Panc1 (cell line): ENCODE results near the gene NCR3LG1. TPM values are rescaled to one million over a fixed set of nuclear protein-coding genes. Genes with fewer than 3 reads are reported as not detected.

Experiments
- ATAC-seq: fragments of 200-7000 bp; cut with Tn5 transposase; 2 replicates; pipeline ENCODE4 v1.9.1; 2020; ENCODE audit warnings: mild to moderate bottlenecking, moderate library complexity
- BruUV-seq: library from RNA; stranded (reverse); fragments of 400-500 nt; replicated peaks from 2 replicates; lab custom pipeline; 2021; lab: Mats Ljungman, UMichigan
- CTCF ChIA-PET: fragments of 300-600 bp; sonication (Branson Sonifier 250); formaldehyde crosslinking; loops from one replicate; lab custom pipeline; 2022; ENCODE audit warnings: antibody characterized with exemption; lab: Charles Lee
- POLR2A ChIA-PET: fragments of 300-600 bp; sonication (Branson Sonifier 250); formaldehyde crosslinking; loops from one replicate; lab custom pipeline; 2022; ENCODE audit warnings: antibody characterized with exemption; lab: Charles Lee
- DNase-seq: peaks from one replicate; pipeline ENCODE4 v3.0.0-alpha.2; 2010; ENCODE audit warnings: low read depth, low spot score
- H3K27ac ChIP-seq: 2 replicates; pipeline ENCODE4 v1.5.1; 2011; ENCODE audit warnings: mild to moderate bottlenecking, low read length, inconsistent platforms
- H3K27me3 ChIP-seq: fragments of 200-500 bp; sonication (Bioruptor generic); 2 replicates; pipeline ENCODE4 v1.6.0; 2014; ENCODE audit warnings: low read length, inconsistent platforms; ENCODE audit not compliant: control insufficient read depth, insufficient read depth
- H3K36me3 ChIP-seq: fragments of 200-500 bp; sonication (Bioruptor generic); 2 replicates; pipeline ENCODE4 v1.5.1; 2014; ENCODE audit warnings: inconsistent platforms, mild to moderate bottlenecking, low read length, moderate library complexity; ENCODE audit not compliant: control insufficient read depth, insufficient read depth
- H3K4me1 ChIP-seq: 2 replicates; pipeline ENCODE4 v1.5.1; 2011; ENCODE audit warnings: inconsistent platforms, mild to moderate bottlenecking, low read length, moderate library complexity; ENCODE audit not compliant: control insufficient read depth, insufficient read depth
- H3K4me3 ChIP-seq, 2 experiments: 2 replicates each; pipeline ENCODE4 v1.5.1; 2011 to 2012; ENCODE audit warnings: low read depth in 2 of 2, low read length in 2 of 2, mild to moderate bottlenecking in 2 of 2, inconsistent platforms in 1 of 2, moderate library complexity in 1 of 2
- H3K9me3 ChIP-seq: fragments of 200-500 bp; sonication (Bioruptor generic); 2 replicates; pipeline ENCODE4 v1.5.1; 2014; ENCODE audit warnings: low read depth, mild to moderate bottlenecking, inconsistent platforms, low read length, moderate library complexity; ENCODE audit not compliant: control insufficient read depth, insufficient read depth
- CTCF ChIP-seq: fragments of 450-650 bp; IDR thresholded peaks from 2 replicates; pipeline ENCODE4 v1.5.1; 2017; ENCODE audit warnings: mild to moderate bottlenecking
- POLR2AphosphoS5 ChIP-seq: IDR thresholded peaks from 2 replicates; pipeline ENCODE4 v1.6.1; 2012; ENCODE audit warnings: mild to moderate bottlenecking, low read depth, low read length, moderate library complexity
- REST ChIP-seq, 2 experiments: IDR thresholded peaks; 2 replicates each; pipeline ENCODE4 v1.6.1; 2011 to 2012; ENCODE audit warnings: low read depth in 2 of 2, control low read depth in 1 of 2, low read length in 1 of 2, mild to moderate bottlenecking in 1 of 2, moderate library complexity in 1 of 2; ENCODE audit not compliant: insufficient read depth in 1 of 2
- SIN3A ChIP-seq: IDR thresholded peaks from 2 replicates; pipeline ENCODE4 v1.6.1; 2012; ENCODE audit warnings: low read depth, mild to moderate bottlenecking, low read length, moderate library complexity, borderline replicate concordance; ENCODE audit not compliant: insufficient read depth
- TCF7L2 ChIP-seq: IDR thresholded peaks from 2 replicates; pipeline ENCODE4 v1.6.1; 2011; ENCODE audit warnings: mild to moderate bottlenecking, low read depth, low read length, inconsistent platforms
- in situ Hi-C: cut with HindIII; loops from 2 replicates; pipeline ENCODE4 v1.10.0; 2016; ENCODE audit warnings: low sequenced_read_pairs, low pct_unique_long_range_greater_than_20kb
- intact Hi-C: fragments of 100-400 bp; cut with micrococcal nuclease; formaldehyde crosslinking; loops from one replicate; pipeline ENCODE4 v1.10.0; 2022; ENCODE audit not compliant: unreplicated experiment
- total RNA-seq: library from RNA; stranded (reverse); gene quantifications from one replicate; pipeline ENCODE4 v1.2.1, GENCODE V29; 2021; ENCODE audit not compliant: unreplicated experiment

NCR3LG1 gene
- total RNA-seq, 1 experiment from 2014 or later, result 8.6 TPM

GRCh38 chr11:17415523-17416104, 64.0 kb downstream of the NCR3LG1 start:
- Histone ChIP-seq H3K4me1 (no peaks in the 10 kb centered on the region), H3K36me3 (no peaks in the 10 kb centered on the region), H3K4me3 (no peak overlapping the region), H3K27ac (no peak overlapping the region), H3K9me3 (no peaks in the 10 kb centered on the region), H3K27me3 (peaks cover 17% of the 10 kb centered on the region; the same call in 1 of the 2 replicates)
- no peak for TF ChIP-seq POLR2AphosphoS5
- no peak for TF ChIP-seq SIN3A
- no peak for TF ChIP-seq TCF7L2
- TF ChIP-seq REST (IDR thresholded peaks at IDR 0.05; ENCODE audit: insufficient read depth in 1 of 2, low read depth in 2 of 2, low read length in 1 of 2), result no peak
- no peak for TF ChIP-seq CTCF
- intact Hi-C loops (no loop called here), in situ Hi-C loops (no loop called here)
- no TSS peak for BruUV-seq
- DNase-seq (no peak), ATAC-seq (no peak)
- POLR2A ChIA-PET, result no interaction called here
- CTCF ChIA-PET, result no interaction called here

- CTCF ChIA-PET, result no interaction called here
- no peak for DNase-seq
These were observed 64.9 kb downstream of the NCR3LG1 start for GRCh38 chr11:17416492-17416891.

More at GRCh38 chr11:17416492-17416891, 64.9 kb downstream of the NCR3LG1 start:
- Histone ChIP-seq H3K27ac (no peak overlapping the region), H3K4me3 (no peak overlapping the region), H3K4me1 (no peaks in the 10 kb centered on the region), H3K9me3 (no peaks in the 10 kb centered on the region), H3K27me3 (peaks cover 21% of the 10 kb centered on the region), H3K36me3 (no peaks in the 10 kb centered on the region)
- no peak for ATAC-seq
- in situ Hi-C loops (no loop called here), intact Hi-C loops (no loop called here)
- BruUV-seq, result no TSS peak
- POLR2A ChIA-PET, result no interaction called here
- no peak for TF ChIP-seq CTCF
- no peak for TF ChIP-seq SIN3A
- no peak for TF ChIP-seq REST (IDR thresholded peaks at IDR 0.05; ENCODE audit: insufficient read depth in 1 of 2, low read depth in 2 of 2, low read length in 1 of 2)
- TF ChIP-seq TCF7L2, result no peak
- TF ChIP-seq POLR2AphosphoS5, result no peak
